ENCODE measurements around the gene SMAP1. TPM values are rescaled to one million over a fixed set of nuclear protein-coding genes. Genes with fewer than 3 reads are reported as not detected.

SMAP1 gene
- total and polyA plus RNA-seq, 2 donors = 21.3 to 27.4 TPM

DNA sequence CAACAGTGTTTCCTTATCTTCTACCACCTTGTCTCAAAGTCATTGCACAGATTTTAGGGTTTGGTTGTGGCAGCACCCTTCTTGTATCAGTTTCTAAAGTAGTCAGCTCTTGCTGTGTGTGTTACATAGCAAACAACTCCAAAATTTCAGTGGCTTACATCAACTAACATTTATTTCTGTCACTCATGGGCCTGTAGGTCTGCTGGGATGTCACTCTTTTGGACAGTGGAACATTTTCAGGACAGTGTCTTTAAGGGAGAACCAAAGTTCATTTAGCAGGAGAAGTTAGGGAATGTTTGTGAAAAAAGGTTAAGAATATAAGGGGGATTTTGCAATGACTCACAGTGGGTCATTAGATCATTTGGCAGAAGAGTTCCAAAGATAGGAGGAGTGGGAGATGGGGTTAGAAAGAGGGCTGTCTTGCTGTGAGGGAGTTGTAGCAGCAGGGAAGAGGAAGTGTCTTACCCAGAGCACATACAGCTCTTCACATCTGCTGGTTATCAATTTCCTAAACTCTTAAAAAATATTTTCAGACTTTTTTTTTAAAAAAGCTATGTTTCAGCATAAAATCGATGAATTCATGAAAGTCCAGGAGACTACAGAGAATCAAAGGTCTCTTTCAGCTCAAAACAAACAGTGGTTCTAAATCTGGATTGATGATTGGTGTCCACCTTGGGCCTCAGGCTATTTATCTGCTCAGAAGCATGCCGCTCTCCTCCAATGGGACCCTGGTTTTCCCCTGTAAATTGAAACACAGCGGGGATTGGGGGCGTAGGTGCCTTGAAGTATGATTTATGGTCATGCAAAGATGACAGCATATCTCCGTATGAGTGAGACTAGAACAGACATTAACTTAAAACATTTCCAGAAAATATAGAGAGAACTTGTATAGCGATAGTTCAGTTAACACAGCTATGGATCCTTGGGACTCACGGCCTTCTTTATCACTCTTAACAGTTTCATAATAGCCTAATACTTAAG lies 171.9 kb downstream of the SMAP1 start:
- DNase-seq (ENCODE audit: low read depth in 6 of 9, low spot score in 9 of 9) = no peak
- Histone ChIP-seq H3K36me3 (ENCODE audit: control insufficient read depth in 2 of 2, insufficient read depth in 2 of 2, low read length in 1 of 2) (no peaks in the 10 kb centered on the region), H3K9me3 (ENCODE audit: control insufficient read depth in 2 of 2, insufficient read depth in 1 of 2, low read length in 1 of 2) (no peaks in the 10 kb centered on the region), H3K4me1 (ENCODE audit: control insufficient read depth in 2 of 2, insufficient read depth in 2 of 2, low read length in 2 of 2) (no peaks in the 10 kb centered on the region), H3K27me3 (ENCODE audit: control insufficient read depth in 2 of 2, insufficient read depth in 1 of 2, low read length in 1 of 2) (no peaks in the 10 kb centered on the region), H3K4me3 (ENCODE audit: low read length in 2 of 2) (no peak overlapping the region), H3K27ac (ENCODE audit: low read depth in 1 of 2, low read length in 1 of 2) (no peak overlapping the region)
- 96% methylated on average over 7 of the region's 7 CpGs for WGBS

DNA sequence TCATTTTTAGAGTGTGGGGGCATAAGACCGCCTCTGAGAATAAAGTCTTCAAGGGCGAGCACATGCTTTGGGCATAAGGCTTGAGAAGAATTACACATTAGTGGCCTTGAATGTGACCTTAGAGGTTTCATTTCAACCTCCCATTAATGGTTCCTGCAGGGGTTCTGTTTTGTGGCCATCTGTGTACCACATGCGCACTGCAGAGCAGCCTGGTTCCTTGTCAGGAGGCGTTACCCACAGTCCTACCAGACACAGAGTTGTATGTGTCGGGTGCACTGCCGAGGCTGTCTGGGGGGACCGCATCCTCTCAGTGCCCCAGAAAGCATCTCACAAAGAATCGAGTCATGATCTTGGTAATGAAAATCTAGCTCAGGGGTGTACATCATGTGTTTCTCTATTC lies 173.4 kb downstream of the SMAP1 start:
- DNase-seq (ENCODE audit: low read depth in 6 of 9, low spot score in 9 of 9) = no peak
- Histone ChIP-seq H3K36me3 (ENCODE audit: control insufficient read depth in 2 of 2, insufficient read depth in 2 of 2, low read length in 1 of 2) (no peaks in the 10 kb centered on the region), H3K27ac (ENCODE audit: low read depth in 1 of 2, low read length in 1 of 2) (no peak overlapping the region), H3K27me3 (ENCODE audit: control insufficient read depth in 2 of 2, insufficient read depth in 1 of 2, low read length in 1 of 2) (no peaks in the 10 kb centered on the region), H3K4me1 (ENCODE audit: control insufficient read depth in 2 of 2, insufficient read depth in 2 of 2, low read length in 2 of 2) (no peaks in the 10 kb centered on the region), H3K4me3 (ENCODE audit: low read length in 2 of 2) (no peak overlapping the region), H3K9me3 (ENCODE audit: control insufficient read depth in 2 of 2, insufficient read depth in 1 of 2, low read length in 1 of 2) (no peaks in the 10 kb centered on the region)
- 98% methylated on average over 8 of the region's 8 CpGs for WGBS

GRCh38 chr6:70842541-70842940 lies 174.9 kb downstream of the SMAP1 start:
- Histone ChIP-seq H3K4me1 (ENCODE audit: control insufficient read depth in 2 of 2, insufficient read depth in 2 of 2, low read length in 2 of 2) (no peaks in the 10 kb centered on the region), H3K27me3 (ENCODE audit: control insufficient read depth in 2 of 2, insufficient read depth in 1 of 2, low read length in 1 of 2) (no peaks in the 10 kb centered on the region), H3K9me3 (ENCODE audit: control insufficient read depth in 2 of 2, insufficient read depth in 1 of 2, low read length in 1 of 2) (no peaks in the 10 kb centered on the region), H3K4me3 (ENCODE audit: low read length in 2 of 2) (no peak overlapping the region), H3K27ac (ENCODE audit: low read depth in 1 of 2, low read length in 1 of 2) (no peak overlapping the region), H3K36me3 (ENCODE audit: control insufficient read depth in 2 of 2, insufficient read depth in 2 of 2, low read length in 1 of 2) (no peaks in the 10 kb centered on the region)
- DNase-seq (ENCODE audit: low read depth in 6 of 9, low spot score in 9 of 9) = no peak
- 97% methylated on average over 8 of the region's 8 CpGs for WGBS

GRCh38 chr6:70843328-70843918 lies 175.7 kb downstream of the SMAP1 start:
- Histone ChIP-seq H3K4me1 (ENCODE audit: control insufficient read depth in 2 of 2, insufficient read depth in 2 of 2, low read length in 2 of 2) (no peaks in the 10 kb centered on the region), H3K27ac (ENCODE audit: low read depth in 1 of 2, low read length in 1 of 2) (no peak overlapping the region), H3K9me3 (ENCODE audit: control insufficient read depth in 2 of 2, insufficient read depth in 1 of 2, low read length in 1 of 2) (no peaks in the 10 kb centered on the region), H3K27me3 (ENCODE audit: control insufficient read depth in 2 of 2, insufficient read depth in 1 of 2, low read length in 1 of 2) (no peaks in the 10 kb centered on the region), H3K36me3 (ENCODE audit: control insufficient read depth in 2 of 2, insufficient read depth in 2 of 2, low read length in 1 of 2) (no peaks in the 10 kb centered on the region), H3K4me3 (ENCODE audit: low read length in 2 of 2) (no peak overlapping the region)
- DNase-seq (ENCODE audit: low read depth in 6 of 9, low spot score in 9 of 9) = no peak
- WGBS = 94% methylated on average over 4 of the region's 4 CpGs

GRCh38 chr6:70844301-70844700 lies 176.6 kb downstream of the SMAP1 start:
- WGBS = 97% methylated on average over 1 of the region's 1 CpG
- no peak overlapping the region for H3K27ac ChIP-seq (ENCODE audit: low read depth in 1 of 2, low read length in 1 of 2)
- no peaks in the 10 kb centered on the region for H3K27me3 ChIP-seq (ENCODE audit: control insufficient read depth in 2 of 2, insufficient read depth in 1 of 2, low read length in 1 of 2)
- DNase-seq (ENCODE audit: low read depth in 6 of 9, low spot score in 9 of 9) = no peak
- no peaks in the 10 kb centered on the region for H3K36me3 ChIP-seq (ENCODE audit: control insufficient read depth in 2 of 2, insufficient read depth in 2 of 2, low read length in 1 of 2)
- H3K4me3 ChIP-seq (ENCODE audit: low read length in 2 of 2) = no peak overlapping the region
- no peaks in the 10 kb centered on the region for H3K9me3 ChIP-seq (ENCODE audit: control insufficient read depth in 2 of 2, insufficient read depth in 1 of 2, low read length in 1 of 2)
- no peaks in the 10 kb centered on the region for H3K4me1 ChIP-seq (ENCODE audit: control insufficient read depth in 2 of 2, insufficient read depth in 2 of 2, low read length in 2 of 2)

GRCh38 chr6:70846207-70846835 lies 178.6 kb downstream of the SMAP1 start:
- H3K36me3 ChIP-seq (ENCODE audit: control insufficient read depth in 2 of 2, insufficient read depth in 2 of 2, low read length in 1 of 2) = no peaks in the 10 kb centered on the region
- H3K4me1 ChIP-seq (ENCODE audit: control insufficient read depth in 2 of 2, insufficient read depth in 2 of 2, low read length in 2 of 2) = no peaks in the 10 kb centered on the region
- no peaks in the 10 kb centered on the region for H3K9me3 ChIP-seq (ENCODE audit: control insufficient read depth in 2 of 2, insufficient read depth in 1 of 2, low read length in 1 of 2)
- no peaks in the 10 kb centered on the region for H3K27me3 ChIP-seq (ENCODE audit: control insufficient read depth in 2 of 2, insufficient read depth in 1 of 2, low read length in 1 of 2)
- WGBS = 98% methylated on average over 8 of the region's 8 CpGs
- H3K4me3 ChIP-seq (ENCODE audit: low read length in 2 of 2) = no peak overlapping the region
- no peak for DNase-seq (ENCODE audit: low read depth in 6 of 9, low spot score in 9 of 9)
- H3K27ac ChIP-seq (ENCODE audit: low read depth in 1 of 2, low read length in 1 of 2) = no peak overlapping the region

DNA sequence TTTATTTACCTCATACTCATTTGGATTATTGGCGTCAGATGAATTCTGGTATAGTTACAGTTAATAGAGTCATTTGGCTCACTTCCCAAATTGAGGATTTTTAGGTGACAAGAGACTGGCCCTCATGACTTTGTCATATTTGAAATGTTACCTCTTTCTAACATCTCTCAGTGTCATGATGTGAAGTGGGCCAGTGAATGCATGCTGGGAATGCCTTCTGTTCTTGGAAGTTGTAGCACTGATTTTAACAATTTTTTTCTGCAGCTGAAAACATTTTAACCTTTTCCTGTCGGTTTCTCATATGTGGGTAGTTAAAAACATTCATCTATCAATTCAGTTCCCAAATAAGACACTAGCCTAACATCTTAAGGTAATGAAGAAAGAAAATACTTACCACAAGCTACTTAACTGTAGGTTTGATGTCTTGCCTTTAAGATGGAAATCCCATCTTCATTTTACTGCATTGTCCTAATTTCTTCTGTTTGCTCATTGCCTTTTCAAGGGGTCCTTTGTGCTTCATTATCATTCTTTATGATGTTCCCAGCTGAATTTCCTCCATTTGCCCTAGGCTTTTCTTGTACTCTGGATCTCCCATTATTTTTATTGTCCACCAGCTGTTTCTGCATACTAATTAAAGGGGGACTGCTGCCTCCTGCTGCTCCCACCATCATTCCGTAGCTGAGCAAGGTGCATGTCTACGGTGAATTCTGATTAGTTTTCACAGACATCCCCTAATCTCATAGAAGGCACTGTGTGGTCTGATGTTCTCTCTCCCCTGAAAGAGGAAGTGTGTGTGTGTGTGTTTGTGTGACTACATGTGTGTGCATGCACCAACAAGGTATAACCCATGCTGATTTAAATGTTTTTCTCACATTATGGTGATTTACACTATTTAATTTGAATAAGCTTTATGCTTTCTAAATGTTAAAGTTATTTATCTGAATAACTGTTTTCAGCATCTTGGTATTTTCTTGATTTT lies 179.7 kb downstream of the SMAP1 start:
- Histone ChIP-seq H3K27me3 (ENCODE audit: control insufficient read depth in 2 of 2, insufficient read depth in 1 of 2, low read length in 1 of 2) (no peaks in the 10 kb centered on the region), H3K4me3 (ENCODE audit: low read length in 2 of 2) (no peak overlapping the region), H3K27ac (ENCODE audit: low read depth in 1 of 2, low read length in 1 of 2) (no peak overlapping the region), H3K9me3 (ENCODE audit: control insufficient read depth in 2 of 2, insufficient read depth in 1 of 2, low read length in 1 of 2) (no peaks in the 10 kb centered on the region), H3K4me1 (ENCODE audit: control insufficient read depth in 2 of 2, insufficient read depth in 2 of 2, low read length in 2 of 2) (no peaks in the 10 kb centered on the region), H3K36me3 (ENCODE audit: control insufficient read depth in 2 of 2, insufficient read depth in 2 of 2, low read length in 1 of 2) (no peaks in the 10 kb centered on the region)
- DNase-seq (ENCODE audit: low read depth in 6 of 9, low spot score in 9 of 9) = no peak
- 97% methylated on average over 4 of the region's 4 CpGs for WGBS

GRCh38 chr6:70849348-70850069 lies 181.8 kb downstream of the SMAP1 start:
- Histone ChIP-seq H3K27ac (ENCODE audit: low read depth in 1 of 2, low read length in 1 of 2) (no peak overlapping the region), H3K9me3 (ENCODE audit: control insufficient read depth in 2 of 2, insufficient read depth in 1 of 2, low read length in 1 of 2) (no peaks in the 10 kb centered on the region), H3K27me3 (ENCODE audit: control insufficient read depth in 2 of 2, insufficient read depth in 1 of 2, low read length in 1 of 2) (no peaks in the 10 kb centered on the region), H3K4me1 (ENCODE audit: control insufficient read depth in 2 of 2, insufficient read depth in 2 of 2, low read length in 2 of 2) (no peaks in the 10 kb centered on the region), H3K36me3 (ENCODE audit: control insufficient read depth in 2 of 2, insufficient read depth in 2 of 2, low read length in 1 of 2) (peaks cover 0 to 9% of the 10 kb centered on the region in 2 donors), H3K4me3 (ENCODE audit: low read length in 2 of 2) (no peak overlapping the region)
- no peak for DNase-seq (ENCODE audit: low read depth in 6 of 9, low spot score in 9 of 9)
- WGBS = 99% methylated on average over 1 of the region's 1 CpG
